Measurements from ENCODE around the gene SSPN. TPM values are rescaled to one million over a fixed set of nuclear protein-coding genes. Genes with fewer than 3 reads are reported as not detected.

Gene SSPN
- total and polyA plus RNA-seq, 2 experiments from 2014 or later, result 1.1 to 2.3 TPM

DNA sequence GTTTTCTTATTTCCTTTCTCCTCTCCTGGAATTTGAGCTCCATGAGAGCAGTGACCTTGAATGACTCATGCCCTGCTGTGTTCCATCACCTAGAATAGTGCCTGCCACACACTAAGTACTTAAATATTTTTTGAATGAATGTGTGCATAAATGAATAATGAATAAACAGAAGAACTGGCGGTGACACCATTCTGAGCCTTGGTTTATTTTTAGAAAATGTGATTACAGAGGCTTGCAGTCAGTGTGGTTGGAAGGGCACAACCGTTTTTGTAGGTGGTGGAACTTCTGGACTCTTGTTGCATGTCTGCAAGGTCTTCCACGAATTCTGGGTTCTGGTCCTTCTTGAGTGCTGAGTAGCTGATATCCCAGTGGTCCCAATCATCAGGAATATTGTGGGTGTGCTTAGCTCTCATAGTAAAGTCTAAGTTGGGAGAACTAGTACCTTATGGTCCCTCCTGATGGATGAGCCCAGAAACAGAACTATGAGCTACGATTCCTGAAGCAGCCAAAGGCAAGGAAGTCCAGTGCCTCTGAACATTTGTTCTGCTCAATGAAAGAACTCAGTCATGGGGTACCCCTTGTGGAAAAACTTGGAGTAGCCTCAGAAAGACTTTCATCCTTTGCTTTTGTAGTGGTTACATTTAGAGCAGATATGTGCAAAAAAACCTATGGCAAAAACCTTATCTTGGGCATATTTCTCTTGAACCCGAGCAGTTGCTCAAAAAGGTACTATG is 41.8 kb upstream of the SSPN start (continued):
- TF ChIP-seq, protein P1, sequence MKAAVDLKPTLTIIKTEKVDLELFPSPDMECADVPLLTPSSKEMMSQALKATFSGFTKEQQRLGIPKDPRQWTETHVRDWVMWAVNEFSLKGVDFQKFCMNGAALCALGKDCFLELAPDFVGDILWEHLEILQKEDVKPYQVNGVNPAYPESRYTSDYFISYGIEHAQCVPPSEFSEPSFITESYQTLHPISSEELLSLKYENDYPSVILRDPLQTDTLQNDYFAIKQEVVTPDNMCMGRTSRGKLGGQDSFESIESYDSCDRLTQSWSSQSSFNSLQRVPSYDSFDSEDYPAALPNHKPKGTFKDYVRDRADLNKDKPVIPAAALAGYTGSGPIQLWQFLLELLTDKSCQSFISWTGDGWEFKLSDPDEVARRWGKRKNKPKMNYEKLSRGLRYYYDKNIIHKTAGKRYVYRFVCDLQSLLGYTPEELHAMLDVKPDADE (IDR thresholded peaks at IDR 0.05), result no peak
- TF ChIP-seq, protein P2, sequence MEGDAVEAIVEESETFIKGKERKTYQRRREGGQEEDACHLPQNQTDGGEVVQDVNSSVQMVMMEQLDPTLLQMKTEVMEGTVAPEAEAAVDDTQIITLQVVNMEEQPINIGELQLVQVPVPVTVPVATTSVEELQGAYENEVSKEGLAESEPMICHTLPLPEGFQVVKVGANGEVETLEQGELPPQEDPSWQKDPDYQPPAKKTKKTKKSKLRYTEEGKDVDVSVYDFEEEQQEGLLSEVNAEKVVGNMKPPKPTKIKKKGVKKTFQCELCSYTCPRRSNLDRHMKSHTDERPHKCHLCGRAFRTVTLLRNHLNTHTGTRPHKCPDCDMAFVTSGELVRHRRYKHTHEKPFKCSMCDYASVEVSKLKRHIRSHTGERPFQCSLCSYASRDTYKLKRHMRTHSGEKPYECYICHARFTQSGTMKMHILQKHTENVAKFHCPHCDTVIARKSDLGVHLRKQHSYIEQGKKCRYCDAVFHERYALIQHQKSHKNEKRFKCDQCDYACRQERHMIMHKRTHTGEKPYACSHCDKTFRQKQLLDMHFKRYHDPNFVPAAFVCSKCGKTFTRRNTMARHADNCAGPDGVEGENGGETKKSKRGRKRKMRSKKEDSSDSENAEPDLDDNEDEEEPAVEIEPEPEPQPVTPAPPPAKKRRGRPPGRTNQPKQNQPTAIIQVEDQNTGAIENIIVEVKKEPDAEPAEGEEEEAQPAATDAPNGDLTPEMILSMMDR (conservative IDR thresholded peaks at IDR 0.05; ENCODE audit: low read depth in 2 of 2), result no peak
- no peak for TF ChIP-seq NANOG (IDR thresholded peaks at IDR 0.05; ENCODE audit: borderline replicate concordance)
- no peak for TF ChIP-seq JUNB (IDR thresholded peaks at IDR 0.05; ENCODE audit: unreplicated experiment)
- TF ChIP-seq ZNF331 (CRISPR knock-in tag; IDR thresholded peaks at IDR 0.05; ENCODE audit: low read depth), result no peak
- no peak for TF ChIP-seq STAT1 (IDR thresholded peaks at IDR 0.05; ENCODE audit: unreplicated experiment)
- TF ChIP-seq CREB1 (CRISPR knock-in tag; IDR thresholded peaks at IDR 0.05; ENCODE audit: low read depth), result no peak

DNA sequence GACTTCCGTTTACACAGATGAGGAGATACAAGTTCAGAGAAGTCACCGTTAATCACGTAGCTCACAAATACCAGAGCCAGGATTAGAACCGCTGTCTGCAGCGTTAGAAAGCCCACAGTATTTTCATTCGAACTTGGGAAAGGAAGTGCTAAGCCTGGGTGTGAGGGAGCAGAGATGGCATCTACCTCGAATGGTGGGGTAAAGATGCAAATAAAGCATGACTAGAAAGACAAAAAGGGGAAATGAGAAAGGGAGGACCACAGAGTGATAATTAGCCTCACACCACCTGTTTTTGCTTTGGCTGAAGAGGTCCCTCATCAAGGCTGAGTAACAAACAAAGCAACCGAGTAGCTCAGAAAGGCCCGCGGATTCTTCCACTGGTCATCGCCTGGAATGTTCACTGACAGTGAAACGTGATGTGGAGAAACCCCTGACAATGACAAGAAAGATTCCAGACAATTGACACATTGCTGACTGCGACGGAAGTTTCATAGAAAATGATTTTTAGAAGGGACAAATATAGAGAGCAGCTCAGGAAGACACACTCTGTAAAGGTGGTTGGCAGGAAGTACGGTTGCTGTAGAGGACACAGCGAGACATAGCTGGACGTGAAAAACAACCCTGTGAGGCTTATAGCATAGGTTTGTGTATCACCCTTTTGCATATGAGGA is 39.0 kb upstream of the SSPN start:
- peaks cover 8% of the 10 kb centered on the region; the same call in 1 of the 2 replicates for H3K9me2 ChIP-seq (ENCODE audit: insufficient read depth)
- Mint-ChIP-seq H3K9me3 (no peaks in the 10 kb centered on the region; the same call in 2 of the 3 replicates), H3K4me1 (peaks cover 31% of the 10 kb centered on the region), H3K4me3 (no peak overlapping the region), H3K27ac (no peak overlapping the region), H3K27me3 (ENCODE audit: insufficient read depth, low read depth, poor library complexity) (peaks cover 6% of the 10 kb centered on the region), H3K36me3 (ENCODE audit: low read depth) (no peaks in the 10 kb centered on the region)
- H3K27me3 ChIP-seq (ENCODE audit: insufficient read depth), result no peaks in the 10 kb centered on the region
- no peaks in the 10 kb centered on the region for H4K20me1 ChIP-seq (replicated peaks; ENCODE audit: insufficient read depth)
- DNase-seq (ENCODE audit: low spot score) (no peak), ATAC-seq (no peak)
- H3K4me1 ChIP-seq (ENCODE audit: insufficient read depth), result peaks cover 6% of the 10 kb centered on the region
- TF ChIP-seq, protein P3, sequence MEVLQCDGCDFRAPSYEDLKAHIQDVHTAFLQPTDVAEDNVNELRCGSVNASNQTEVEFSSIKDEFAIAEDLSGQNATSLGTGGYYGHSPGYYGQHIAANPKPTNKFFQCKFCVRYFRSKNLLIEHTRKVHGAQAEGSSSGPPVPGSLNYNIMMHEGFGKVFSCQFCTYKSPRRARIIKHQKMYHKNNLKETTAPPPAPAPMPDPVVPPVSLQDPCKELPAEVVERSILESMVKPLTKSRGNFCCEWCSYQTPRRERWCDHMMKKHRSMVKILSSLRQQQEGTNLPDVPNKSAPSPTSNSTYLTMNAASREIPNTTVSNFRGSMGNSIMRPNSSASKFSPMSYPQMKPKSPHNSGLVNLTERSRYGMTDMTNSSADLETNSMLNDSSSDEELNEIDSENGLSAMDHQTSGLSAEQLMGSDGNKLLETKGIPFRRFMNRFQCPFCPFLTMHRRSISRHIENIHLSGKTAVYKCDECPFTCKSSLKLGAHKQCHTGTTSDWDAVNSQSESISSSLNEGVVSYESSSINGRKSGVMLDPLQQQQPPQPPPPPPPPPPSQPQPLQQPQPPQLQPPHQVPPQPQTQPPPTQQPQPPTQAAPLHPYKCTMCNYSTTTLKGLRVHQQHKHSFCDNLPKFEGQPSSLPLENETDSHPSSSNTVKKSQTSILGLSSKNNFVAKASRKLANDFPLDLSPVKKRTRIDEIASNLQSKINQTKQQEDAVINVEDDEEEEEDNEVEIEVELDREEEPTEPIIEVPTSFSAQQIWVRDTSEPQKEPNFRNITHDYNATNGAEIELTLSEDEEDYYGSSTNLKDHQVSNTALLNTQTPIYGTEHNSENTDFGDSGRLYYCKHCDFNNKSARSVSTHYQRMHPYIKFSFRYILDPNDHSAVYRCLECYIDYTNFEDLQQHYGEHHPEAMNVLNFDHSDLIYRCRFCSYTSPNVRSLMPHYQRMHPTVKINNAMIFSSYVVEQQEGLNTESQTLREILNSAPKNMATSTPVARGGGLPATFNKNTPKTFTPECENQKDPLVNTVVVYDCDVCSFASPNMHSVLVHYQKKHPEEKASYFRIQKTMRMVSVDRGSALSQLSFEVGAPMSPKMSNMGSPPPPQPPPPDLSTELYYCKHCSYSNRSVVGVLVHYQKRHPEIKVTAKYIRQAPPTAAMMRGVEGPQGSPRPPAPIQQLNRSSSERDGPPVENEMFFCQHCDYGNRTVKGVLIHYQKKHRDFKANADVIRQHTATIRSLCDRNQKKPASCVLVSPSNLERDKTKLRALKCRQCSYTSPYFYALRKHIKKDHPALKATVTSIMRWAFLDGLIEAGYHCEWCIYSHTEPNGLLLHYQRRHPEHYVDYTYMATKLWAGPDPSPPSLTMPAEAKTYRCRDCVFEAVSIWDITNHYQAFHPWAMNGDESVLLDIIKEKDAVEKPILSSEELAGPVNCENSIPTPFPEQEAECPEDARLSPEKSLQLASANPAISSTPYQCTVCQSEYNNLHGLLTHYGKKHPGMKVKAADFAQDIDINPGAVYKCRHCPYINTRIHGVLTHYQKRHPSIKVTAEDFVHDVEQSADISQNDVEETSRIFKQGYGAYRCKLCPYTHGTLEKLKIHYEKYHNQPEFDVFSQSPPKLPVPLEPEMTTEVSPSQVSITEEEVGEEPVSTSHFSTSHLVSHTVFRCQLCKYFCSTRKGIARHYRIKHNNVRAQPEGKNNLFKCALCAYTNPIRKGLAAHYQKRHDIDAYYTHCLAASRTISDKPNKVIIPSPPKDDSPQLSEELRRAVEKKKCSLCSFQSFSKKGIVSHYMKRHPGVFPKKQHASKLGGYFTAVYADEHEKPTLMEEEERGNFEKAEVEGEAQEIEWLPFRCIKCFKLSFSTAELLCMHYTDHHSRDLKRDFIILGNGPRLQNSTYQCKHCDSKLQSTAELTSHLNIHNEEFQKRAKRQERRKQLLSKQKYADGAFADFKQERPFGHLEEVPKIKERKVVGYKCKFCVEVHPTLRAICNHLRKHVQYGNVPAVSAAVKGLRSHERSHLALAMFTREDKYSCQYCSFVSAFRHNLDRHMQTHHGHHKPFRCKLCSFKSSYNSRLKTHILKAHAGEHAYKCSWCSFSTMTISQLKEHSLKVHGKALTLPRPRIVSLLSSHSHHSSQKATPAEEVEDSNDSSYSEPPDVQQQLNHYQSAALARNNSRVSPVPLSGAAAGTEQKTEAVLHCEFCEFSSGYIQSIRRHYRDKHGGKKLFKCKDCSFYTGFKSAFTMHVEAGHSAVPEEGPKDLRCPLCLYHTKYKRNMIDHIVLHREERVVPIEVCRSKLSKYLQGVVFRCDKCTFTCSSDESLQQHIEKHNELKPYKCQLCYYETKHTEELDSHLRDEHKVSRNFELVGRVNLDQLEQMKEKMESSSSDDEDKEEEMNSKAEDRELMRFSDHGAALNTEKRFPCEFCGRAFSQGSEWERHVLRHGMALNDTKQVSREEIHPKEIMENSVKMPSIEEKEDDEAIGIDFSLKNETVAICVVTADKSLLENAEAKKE (CRISPR knock-in tag; IDR thresholded peaks at IDR 0.05), result no peak
- TF ChIP-seq NANOG (IDR thresholded peaks at IDR 0.05; ENCODE audit: borderline replicate concordance) (no peak), EZH2 (IDR thresholded peaks at IDR 0.05; ENCODE audit: low read depth, unreplicated experiment) (no peak), POLR2AphosphoS5 (IDR thresholded peaks at IDR 0.05; ENCODE audit: low read depth) (no peak)
- TF ChIP-seq, protein P4, sequence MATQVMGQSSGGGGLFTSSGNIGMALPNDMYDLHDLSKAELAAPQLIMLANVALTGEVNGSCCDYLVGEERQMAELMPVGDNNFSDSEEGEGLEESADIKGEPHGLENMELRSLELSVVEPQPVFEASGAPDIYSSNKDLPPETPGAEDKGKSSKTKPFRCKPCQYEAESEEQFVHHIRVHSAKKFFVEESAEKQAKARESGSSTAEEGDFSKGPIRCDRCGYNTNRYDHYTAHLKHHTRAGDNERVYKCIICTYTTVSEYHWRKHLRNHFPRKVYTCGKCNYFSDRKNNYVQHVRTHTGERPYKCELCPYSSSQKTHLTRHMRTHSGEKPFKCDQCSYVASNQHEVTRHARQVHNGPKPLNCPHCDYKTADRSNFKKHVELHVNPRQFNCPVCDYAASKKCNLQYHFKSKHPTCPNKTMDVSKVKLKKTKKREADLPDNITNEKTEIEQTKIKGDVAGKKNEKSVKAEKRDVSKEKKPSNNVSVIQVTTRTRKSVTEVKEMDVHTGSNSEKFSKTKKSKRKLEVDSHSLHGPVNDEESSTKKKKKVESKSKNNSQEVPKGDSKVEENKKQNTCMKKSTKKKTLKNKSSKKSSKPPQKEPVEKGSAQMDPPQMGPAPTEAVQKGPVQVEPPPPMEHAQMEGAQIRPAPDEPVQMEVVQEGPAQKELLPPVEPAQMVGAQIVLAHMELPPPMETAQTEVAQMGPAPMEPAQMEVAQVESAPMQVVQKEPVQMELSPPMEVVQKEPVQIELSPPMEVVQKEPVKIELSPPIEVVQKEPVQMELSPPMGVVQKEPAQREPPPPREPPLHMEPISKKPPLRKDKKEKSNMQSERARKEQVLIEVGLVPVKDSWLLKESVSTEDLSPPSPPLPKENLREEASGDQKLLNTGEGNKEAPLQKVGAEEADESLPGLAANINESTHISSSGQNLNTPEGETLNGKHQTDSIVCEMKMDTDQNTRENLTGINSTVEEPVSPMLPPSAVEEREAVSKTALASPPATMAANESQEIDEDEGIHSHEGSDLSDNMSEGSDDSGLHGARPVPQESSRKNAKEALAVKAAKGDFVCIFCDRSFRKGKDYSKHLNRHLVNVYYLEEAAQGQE (IDR thresholded peaks at IDR 0.05; ENCODE audit: unreplicated experiment), result no peak
- no peaks in the 10 kb centered on the region for H3F3A ChIP-seq (replicated peaks; ENCODE audit: low read depth)
- no peaks in the 10 kb centered on the region for H3K79me2 ChIP-seq (replicated peaks; ENCODE audit: insufficient read depth)
- peak overlapping the region; percentile 48; the same call in 1 of the 2 replicates for H2AFZ ChIP-seq
- no peak overlapping the region for H3K27ac ChIP-seq (ENCODE audit: low read depth)
- no peak overlapping the region for H3K4me3 ChIP-seq
- H3K4me2 ChIP-seq, result no peak overlapping the region
- H3K36me3 ChIP-seq (ENCODE audit: insufficient read depth), result no peaks in the 10 kb centered on the region
